HEK293 (cell line): ENCODE results near the gene DDX31.

Experiments
- CTCF ChIA-PET: fragments of 350-600 bp; formaldehyde crosslinking; extraction: SDS; loops from one replicate; lab custom pipeline; 2021; ENCODE audit warnings: antibody characterized with exemption; lab: Yijun Ruan, JAX
- POLR2A ChIA-PET: fragments of 300-600 bp; formaldehyde crosslinking; extraction: SDS; loops from one replicate; lab custom pipeline; 2020; ENCODE audit warnings: antibody characterized with exemption, inconsistent platforms; lab: Yijun Ruan, JAX
- H3K27ac ChIP-seq: fragments of 200-500 bp; sonication (Bioruptor generic); 2 replicates; pipeline ENCODE4 v1.5.1; 2014; ENCODE audit warnings: low read depth, low read length, control low read depth, inconsistent platforms; ENCODE audit errors: extremely low read depth
- H3K36me3 ChIP-seq, 2 experiments: fragments of 200-500 bp in 1 of 2; sonication (Bioruptor generic) in 1 of 2; 1 replicate in 1 of 2; 2 replicates in 1 of 2; pipeline ENCODE4 v1.5.1; 2014 to 2017; ENCODE audit warnings: inconsistent platforms in 2 of 2, low read length in 2 of 2; ENCODE audit not compliant: control insufficient read depth in 2 of 2, insufficient read depth in 1 of 2
- H3K4me1 ChIP-seq: fragments of 200-500 bp; sonication (Bioruptor generic); 2 replicates; pipeline ENCODE4 v1.5.1; 2014; ENCODE audit warnings: mild to moderate bottlenecking, low read length, inconsistent platforms; ENCODE audit not compliant: control insufficient read depth, insufficient read depth
- H3K4me3 ChIP-seq: 2 replicates; pipeline ENCODE4 v1.5.1; 2011; ENCODE audit warnings: low read depth, mild to moderate bottlenecking, control low read depth, low read length, moderate library complexity
- H3K9me3 ChIP-seq: fragments of 200-500 bp; sonication (Bioruptor generic); 2 replicates; pipeline ENCODE4 v1.5.1; 2014; ENCODE audit warnings: low read depth, low read length, inconsistent platforms; ENCODE audit not compliant: control insufficient read depth, insufficient read depth
- GLI4 ChIP-seq: fragments of 450-650 bp; formaldehyde crosslinking; IDR thresholded peaks from 2 replicates; pipeline ENCODE4 v1.5.1; 2016; ENCODE audit warnings: missing biosample characterization, missing genetic modification characterization
- GLIS2 ChIP-seq: fragments of 450-650 bp; formaldehyde crosslinking; IDR thresholded peaks from 2 replicates; pipeline ENCODE4 v1.5.1; 2016; ENCODE audit warnings: missing biosample characterization, missing genetic modification characterization
- HOXD13 ChIP-seq: sonication (generic); formaldehyde crosslinking; IDR thresholded peaks from 2 replicates; pipeline ENCODE4 v1.8.0; 2022; ENCODE audit warnings: missing genetic modification reagents, borderline replicate concordance
- KLF1 ChIP-seq: fragments of 450-650 bp; formaldehyde crosslinking; IDR thresholded peaks from 2 replicates; pipeline ENCODE4 v1.5.1; 2016; ENCODE audit warnings: missing biosample characterization, missing genetic modification characterization
- KLF8 ChIP-seq: fragments of 450-650 bp; formaldehyde crosslinking; IDR thresholded peaks from 2 replicates; pipeline ENCODE4 v1.5.1; 2016; ENCODE audit warnings: missing biosample characterization, missing genetic modification characterization
- PATZ1 ChIP-seq: fragments of 450-650 bp; formaldehyde crosslinking; IDR thresholded peaks from 2 replicates; pipeline ENCODE4 v1.5.1; 2016; ENCODE audit warnings: missing biosample characterization, missing genetic modification characterization
- SCRT2 ChIP-seq: fragments of 450-650 bp; formaldehyde crosslinking; IDR thresholded peaks from 2 replicates; pipeline ENCODE4 v1.5.1; 2016; ENCODE audit warnings: missing biosample characterization, missing genetic modification characterization
- SETDB1 ChIP-seq: IDR thresholded peaks from one replicate; pipeline ENCODE4 v1.6.1; 2017; ENCODE audit warnings: mild to moderate bottlenecking, low read length, moderate library complexity, mixed read lengths; ENCODE audit not compliant: insufficient read length
- SP3 ChIP-seq: fragments of 450-650 bp; formaldehyde crosslinking; IDR thresholded peaks from 2 replicates; pipeline ENCODE4 v1.5.1; 2016; ENCODE audit warnings: missing biosample characterization, missing genetic modification characterization
- ZBTB17 ChIP-seq: fragments of 450-650 bp; formaldehyde crosslinking; IDR thresholded peaks from 2 replicates; pipeline ENCODE4 v1.5.1; 2016; ENCODE audit warnings: missing biosample characterization, missing genetic modification characterization
- ZBTB26 ChIP-seq: fragments of 450-650 bp; formaldehyde crosslinking; optimal IDR thresholded peaks from 2 replicates; pipeline ENCODE3; 2016; ENCODE audit warnings: missing biosample characterization, mild to moderate bottlenecking, missing genetic modification characterization
- ZBTB8A ChIP-seq: fragments of 450-650 bp; formaldehyde crosslinking; IDR thresholded peaks from 2 replicates; pipeline ENCODE4 v1.5.1; 2016; ENCODE audit warnings: missing biosample characterization, missing genetic modification characterization
- ZFHX2 ChIP-seq: fragments of 450-650 bp; formaldehyde crosslinking; conservative IDR thresholded peaks from 2 replicates; pipeline ENCODE4 v1.5.1; 2016; ENCODE audit warnings: missing biosample characterization, missing genetic modification characterization
- ZNF138 ChIP-seq: fragments of 450-650 bp; formaldehyde crosslinking; IDR thresholded peaks from 2 replicates; pipeline ENCODE4 v1.5.1; 2016; ENCODE audit warnings: missing biosample characterization, missing genetic modification characterization, borderline replicate concordance
- ZNF140 ChIP-seq: fragments of 450-650 bp; formaldehyde crosslinking; IDR thresholded peaks from 2 replicates; pipeline ENCODE4 v1.5.1; 2016; ENCODE audit warnings: missing biosample characterization, missing genetic modification characterization
- ZNF248 ChIP-seq: fragments of 450-650 bp; formaldehyde crosslinking; IDR thresholded peaks from 2 replicates; pipeline ENCODE4 v1.5.1; 2017; ENCODE audit warnings: missing biosample characterization, missing genetic modification characterization
- ZNF324 ChIP-seq: fragments of 450-650 bp; formaldehyde crosslinking; IDR thresholded peaks from 2 replicates; pipeline ENCODE4 v1.5.1; 2016; ENCODE audit warnings: missing biosample characterization, missing genetic modification characterization
- ZNF362 ChIP-seq: fragments of 450-650 bp; formaldehyde crosslinking; IDR thresholded peaks from 2 replicates; pipeline ENCODE4 v1.5.1; 2016; ENCODE audit warnings: missing biosample characterization, missing genetic modification characterization
- ZNF366 ChIP-seq: fragments of 450-650 bp; formaldehyde crosslinking; conservative IDR thresholded peaks from 2 replicates; pipeline ENCODE4 v1.5.1; 2016; ENCODE audit warnings: missing biosample characterization, missing genetic modification characterization
- ZNF449 ChIP-seq: fragments of 450-650 bp; formaldehyde crosslinking; IDR thresholded peaks from 2 replicates; pipeline ENCODE4 v1.5.1; 2017; ENCODE audit warnings: missing biosample characterization, mild to moderate bottlenecking, missing genetic modification characterization, moderate library complexity
- ZNF529 ChIP-seq: fragments of 450-650 bp; formaldehyde crosslinking; IDR thresholded peaks from 2 replicates; pipeline ENCODE4 v1.5.1; 2017; ENCODE audit warnings: missing genetic modification characterization, missing biosample characterization; ENCODE audit not compliant: insufficient replicate concordance
- ZNF629 ChIP-seq: fragments of 450-650 bp; formaldehyde crosslinking; IDR thresholded peaks from 2 replicates; pipeline ENCODE4 v1.5.1; 2017; ENCODE audit warnings: missing biosample characterization, missing genetic modification characterization
- ZNF654 ChIP-seq: fragments of 450-650 bp; formaldehyde crosslinking; IDR thresholded peaks from 2 replicates; pipeline ENCODE4 v1.5.1; 2016; ENCODE audit warnings: low read depth, missing biosample characterization, missing genetic modification characterization
- ZNF658 ChIP-seq: fragments of 450-650 bp; formaldehyde crosslinking; IDR thresholded peaks from 2 replicates; pipeline ENCODE4; 2016; ENCODE audit warnings: missing biosample characterization, missing genetic modification characterization
- ZNF660 ChIP-seq: fragments of 450-650 bp; IDR thresholded peaks from 2 replicates; pipeline ENCODE4 v1.5.1; 2018; ENCODE audit warnings: missing biosample characterization, mild to moderate bottlenecking, missing genetic modification characterization
- ZNF785 ChIP-seq: fragments of 450-650 bp; formaldehyde crosslinking; IDR thresholded peaks from 2 replicates; pipeline ENCODE4 v1.5.1; 2016; ENCODE audit warnings: missing biosample characterization, missing genetic modification characterization
- TF ChIP-seq, protein P1 (sequence below): fragments of 450-650 bp; formaldehyde crosslinking; IDR thresholded peaks from 2 replicates; pipeline ENCODE4 v1.5.1; 2016; ENCODE audit warnings: missing biosample characterization, missing genetic modification characterization
- TF ChIP-seq, protein P2 (sequence below): fragments of 450-650 bp; formaldehyde crosslinking; IDR thresholded peaks from 2 replicates; pipeline ENCODE4 v1.5.1; 2016; ENCODE audit warnings: missing biosample characterization, missing genetic modification characterization

The DDX31 gene

GRCh38 chr9:132697230-132697629 lies 27.4 kb upstream of the DDX31 start (continued):
- no peak for TF ChIP-seq ZBTB17 (tag by site-specific recombination)
- TF ChIP-seq ZNF248 (tag by site-specific recombination): no peak
- TF ChIP-seq ZNF362 (tag by site-specific recombination): no peak
- TF ChIP-seq, protein P1, sequence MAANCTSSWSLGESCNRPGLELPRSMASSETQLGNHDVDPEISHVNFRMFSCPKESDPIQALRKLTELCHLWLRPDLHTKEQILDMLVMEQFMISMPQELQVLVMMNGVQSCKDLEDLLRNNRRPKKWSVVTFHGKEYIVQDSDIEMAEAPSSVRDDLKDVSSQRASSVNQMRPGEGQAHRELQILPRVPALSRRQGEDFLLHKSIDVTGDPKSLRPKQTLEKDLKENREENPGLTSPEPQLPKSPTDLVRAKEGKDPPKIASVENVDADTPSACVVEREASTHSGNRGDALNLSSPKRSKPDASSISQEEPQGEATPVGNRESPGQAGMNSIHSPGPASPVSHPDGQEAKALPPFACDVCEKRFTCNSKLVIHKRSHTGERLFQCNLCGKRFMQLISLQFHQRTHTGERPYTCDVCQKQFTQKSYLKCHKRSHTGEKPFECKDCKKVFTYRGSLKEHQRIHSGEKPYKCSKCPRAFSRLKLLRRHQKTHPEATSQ: no peak
- TF ChIP-seq, all 188 proteins: peak for 21

DNA sequence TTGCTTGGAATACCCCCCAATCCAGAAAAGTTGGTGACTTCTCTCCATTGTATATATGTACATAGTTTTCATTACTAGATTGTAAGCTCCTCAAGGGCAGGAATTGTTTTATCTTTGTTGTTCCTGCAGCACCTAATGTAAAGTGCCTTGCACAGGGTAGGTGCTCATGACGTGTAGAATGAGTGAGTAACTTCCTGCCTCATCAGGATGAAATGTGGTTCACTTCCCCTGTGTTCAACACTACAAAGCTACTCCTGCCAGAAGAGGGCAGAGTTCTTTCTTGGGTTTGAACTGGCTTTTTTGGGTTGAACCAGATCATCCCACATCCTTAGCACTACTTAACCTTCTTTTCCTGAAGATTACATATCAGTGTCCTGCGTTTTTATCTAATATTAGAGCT lies 24.4 kb upstream of the DDX31 start:
- no peaks in the 10 kb centered on the region for H3K4me1 ChIP-seq
- TF ChIP-seq HOXD13 (CRISPR knock-in tag) (no peak), SETDB1 (peak; percentile 15), SCRT2 (tag by site-specific recombination) (no peak), ZNF629 (tag by site-specific recombination) (peak; percentile 30; the same call in 1 of the 2 replicates), ZNF138 (no peak), ZNF449 (tag by site-specific recombination) (no peak), ZNF654 (0 out of 2 replicates have a peak, but pooled peaks have one; percentile 8), ZBTB26 (tag by site-specific recombination) (no peak), ZNF140 (no peak), ZNF785 (tag by site-specific recombination) (no peak), ZFHX2 (no peak)
- ChIA-PET POLR2A (interaction anchor here (0.8 to 1.3 kb wide), 2 partner anchors 9 to 12 kb away, joined by 3 to 4 read pairs; no protein-coding TSS in a partner anchor), CTCF (interaction anchor here (0.7 to 3.7 kb wide), 11 partner anchors 11 to 366 kb away, joined by 3 to 20 read pairs (median 4); no protein-coding TSS in a partner anchor)
- peaks cover 3 to 26% of the 10 kb centered on the region in 2 experiments for H3K36me3 ChIP-seq
- H3K9me3 ChIP-seq: no peaks in the 10 kb centered on the region
- H3K4me3 ChIP-seq: no peak overlapping the region
- H3K27ac ChIP-seq: no peak overlapping the region

- Histone ChIP-seq H3K9me3 (no peaks in the 10 kb centered on the region), H3K4me1 (no peaks in the 10 kb centered on the region), H3K36me3 (peaks cover 11 to 60% of the 10 kb centered on the region in 2 experiments), H3K27ac (no peak overlapping the region), H3K4me3 (no peak overlapping the region)
- POLR2A ChIA-PET: no interaction called here
- CTCF ChIA-PET: interaction anchor here (1.6 kb wide), 2 partner anchors 11 to 212 kb away, joined by 3 to 9 read pairs; no protein-coding TSS in a partner anchor
- TF ChIP-seq ZNF529 (tag by site-specific recombination) (no peak), SP3 (tag by site-specific recombination) (no peak), PATZ1 (tag by site-specific recombination) (no peak), ZNF366 (tag by site-specific recombination) (no peak), GLIS2 (tag by site-specific recombination) (no peak), KLF8 (tag by site-specific recombination) (no peak), ZNF660 (tag by site-specific recombination) (no peak), ZNF324 (tag by site-specific recombination) (no peak), ZNF658 (no peak), KLF1 (tag by site-specific recombination) (no peak), GLI4 (tag by site-specific recombination) (no peak), ZBTB8A (tag by site-specific recombination) (no peak)
- TF ChIP-seq, protein P2, sequence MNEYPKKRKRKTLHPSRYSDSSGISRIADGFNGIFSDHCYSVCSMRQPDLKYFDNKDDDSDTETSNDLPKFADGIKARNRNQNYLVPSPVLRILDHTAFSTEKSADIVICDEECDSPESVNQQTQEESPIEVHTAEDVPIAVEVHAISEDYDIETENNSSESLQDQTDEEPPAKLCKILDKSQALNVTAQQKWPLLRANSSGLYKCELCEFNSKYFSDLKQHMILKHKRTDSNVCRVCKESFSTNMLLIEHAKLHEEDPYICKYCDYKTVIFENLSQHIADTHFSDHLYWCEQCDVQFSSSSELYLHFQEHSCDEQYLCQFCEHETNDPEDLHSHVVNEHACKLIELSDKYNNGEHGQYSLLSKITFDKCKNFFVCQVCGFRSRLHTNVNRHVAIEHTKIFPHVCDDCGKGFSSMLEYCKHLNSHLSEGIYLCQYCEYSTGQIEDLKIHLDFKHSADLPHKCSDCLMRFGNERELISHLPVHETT: no peak
Observed at GRCh38 chr9:132690696-132691095, 20.9 kb upstream of the DDX31 start.
